LNCaP clone FGC (cell line): ENCODE data around the gene SUCLG2.

ENCODE experiments used
- DNase-seq: peaks from one replicate; pipeline ENCODE4 v3.0.0-alpha.2; 2011; ENCODE audit warnings: low read depth
- H3K4me3 ChIP-seq: 2 replicates; pipeline ENCODE4 v1.5.1; 2011; ENCODE audit warnings: mild to moderate bottlenecking, low read depth, low read length, control low read depth
- CTCF ChIP-seq: IDR thresholded peaks from 2 replicates; pipeline ENCODE4 v1.5.1; 2012; ENCODE audit warnings: mild to moderate bottlenecking; ENCODE audit not compliant: control insufficient read depth, insufficient read depth; ENCODE audit errors: extremely low read depth

The SUCLG2 gene

DNA sequence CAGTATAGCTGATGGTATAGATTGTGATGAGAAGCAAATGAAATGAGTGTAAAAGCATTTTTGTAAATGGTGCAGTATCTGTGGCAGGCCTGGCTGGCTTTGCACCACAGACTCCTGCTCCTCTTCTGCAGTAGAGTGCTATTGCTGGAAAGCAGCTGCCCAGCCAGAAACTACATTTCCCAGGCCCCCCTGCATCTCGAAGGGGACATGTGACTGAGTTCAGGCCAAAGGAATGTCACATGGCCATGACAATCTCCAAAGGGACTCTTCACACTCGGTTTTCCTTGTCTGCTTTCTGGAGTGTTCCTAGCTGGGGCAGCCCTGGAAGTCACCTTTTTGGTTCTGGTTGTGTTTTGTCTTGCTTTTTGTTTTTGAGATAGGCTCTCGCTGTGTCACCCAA is 277.1 kb downstream of the SUCLG2 start:
- no peak for DNase-seq
- TF ChIP-seq CTCF = no peak
- no peak overlapping the region for H3K4me3 ChIP-seq

DNA sequence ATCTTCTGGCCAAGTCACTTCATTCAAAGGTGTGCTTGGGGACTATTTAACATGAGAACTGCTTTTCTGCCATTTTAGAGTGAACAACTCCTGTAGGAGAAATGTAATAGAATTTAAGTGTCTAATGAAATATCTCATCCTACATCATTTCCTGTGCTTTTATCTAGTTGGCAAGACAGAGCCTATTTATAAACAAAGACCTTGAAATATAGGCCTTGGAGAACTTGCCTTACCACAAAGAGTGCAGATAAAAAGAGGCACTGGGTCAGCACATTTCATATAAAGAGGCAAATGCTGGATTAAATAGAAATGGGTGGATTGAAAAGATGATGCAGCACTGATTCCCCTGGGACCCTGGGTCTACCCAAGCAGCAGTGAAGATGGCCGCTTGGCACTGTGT is 278.0 kb downstream of the SUCLG2 start:
- no peak for TF ChIP-seq CTCF
- no peak overlapping the region for H3K4me3 ChIP-seq
- no peak for DNase-seq

DNA sequence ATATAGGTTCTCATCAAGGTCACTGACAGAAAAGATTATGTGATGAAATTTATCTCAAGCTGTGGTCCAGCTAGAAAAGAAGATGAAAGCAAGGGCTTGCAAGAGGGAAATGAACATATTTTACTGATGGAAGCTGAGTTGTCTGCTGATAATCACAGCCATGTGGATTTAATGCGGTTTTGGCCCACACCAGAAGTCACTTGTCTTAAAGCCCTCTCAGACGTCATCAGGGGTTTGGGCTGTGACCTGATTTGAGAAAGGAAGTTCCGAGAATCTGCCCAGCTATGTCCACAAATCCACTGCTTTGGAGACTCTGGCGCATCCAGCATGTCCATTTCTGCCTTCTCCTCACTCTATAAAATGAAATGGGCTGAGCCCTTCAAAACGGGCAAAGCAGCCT is 278.4 kb downstream of the SUCLG2 start:
- DNase-seq = no peak
- TF ChIP-seq CTCF = no peak
- H3K4me3 ChIP-seq = no peak overlapping the region

DNA sequence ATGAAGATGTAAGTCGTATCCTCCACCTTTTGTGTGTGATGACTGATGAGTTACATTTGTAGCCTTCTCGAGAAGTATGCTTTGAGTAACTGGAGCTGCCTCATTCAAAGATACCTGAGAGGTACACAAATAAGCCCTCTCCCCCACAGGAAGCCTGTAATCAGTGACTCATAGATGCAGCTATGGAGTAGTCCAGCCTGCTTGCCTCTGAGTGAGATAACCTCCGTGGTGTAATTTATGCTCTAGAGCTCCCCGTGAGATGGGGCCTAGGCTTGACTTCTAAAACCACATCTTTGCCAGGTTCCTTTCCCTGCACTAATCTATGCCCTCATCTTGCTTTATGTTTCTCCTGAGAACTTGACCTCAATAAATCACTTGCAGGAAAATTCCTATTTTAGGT is 291.7 kb downstream of the SUCLG2 start:
- DNase-seq = no peak
- TF ChIP-seq CTCF = no peak
- H3K4me3 ChIP-seq = no peak overlapping the region

- no peak for DNase-seq
- TF ChIP-seq CTCF = no peak
Observed at GRCh38 chr3:67361770-67362169, 292.6 kb downstream of the SUCLG2 start.

GRCh38 chr3:67361323-67361722 is 293.1 kb downstream of the SUCLG2 start:
- H3K4me3 ChIP-seq = no peak overlapping the region
- no peak for TF ChIP-seq CTCF
- no peak for DNase-seq

More at GRCh38 chr3:67361770-67362169, 292.6 kb downstream of the SUCLG2 start:
- H3K4me3 ChIP-seq = no peak overlapping the region

- no peak overlapping the region for H3K4me3 ChIP-seq
- peak; percentile 82 for TF ChIP-seq CTCF
- DNase-seq = peak; percentile 39
Observed at GRCh38 chr3:67357610-67358458, 296.6 kb downstream of the SUCLG2 start.
